DND-41 (cell line): ENCODE measurements around the gene GAST.

ENCODE experiments used
- ATAC-seq: fragments of 200-7000 bp; cut with Tn5 transposase; 3 replicates; pipeline ENCODE4 v1.9.1; 2021; ENCODE audit warnings: low read depth; ENCODE audit not compliant: insufficient read depth
- DNase-seq: peaks from one replicate; pipeline ENCODE4 v3.0.0-alpha.2; 2020
- H2AFZ ChIP-seq: 2 replicates; pipeline ENCODE4 v1.6.0; 2012; ENCODE audit warnings: low read depth, low read length
- H3K27ac ChIP-seq: 2 replicates; pipeline ENCODE4 v1.5.1; 2012; ENCODE audit warnings: low read length, inconsistent platforms
- H3K27me3 ChIP-seq: fragments of 200-600 bp; sonication (generic); 2 replicates; pipeline ENCODE4 v1.6.0; 2012; ENCODE audit warnings: low read length, mild to moderate bottlenecking, inconsistent platforms; ENCODE audit not compliant: insufficient read depth, poor library complexity
- H3K36me3 ChIP-seq: 2 replicates; pipeline ENCODE4 v1.5.1; 2012; ENCODE audit warnings: low read length, inconsistent platforms; ENCODE audit not compliant: insufficient read depth
- H3K4me1 ChIP-seq: 2 replicates; pipeline ENCODE4 v1.5.1; 2012; ENCODE audit warnings: mild to moderate bottlenecking, low read length; ENCODE audit not compliant: insufficient read depth
- H3K4me2 ChIP-seq: 2 replicates; pipeline ENCODE4 v1.6.0; 2012; ENCODE audit warnings: mild to moderate bottlenecking, moderate library complexity, low read length, inconsistent platforms; ENCODE audit not compliant: insufficient read depth
- H3K4me3 ChIP-seq, 2 experiments: fragments of 200-600 bp in 1 of 2; shearing (Covaris generic) in 1 of 2; 2 replicates each; pipeline ENCODE4 v1.5.1; 2012 to 2016; ENCODE audit warnings: inconsistent platforms in 2 of 2, low read length in 2 of 2, mild to moderate bottlenecking in 2 of 2, low read depth in 1 of 2, moderate library complexity in 1 of 2
- H3K79me2 ChIP-seq: 2 replicates; pipeline ENCODE4 v1.6.0; 2012; ENCODE audit warnings: low read length, inconsistent platforms; ENCODE audit not compliant: insufficient read depth
- H3K9ac ChIP-seq: 2 replicates; pipeline ENCODE4 v1.6.0; 2012; ENCODE audit warnings: low read depth, mild to moderate bottlenecking, inconsistent platforms, low read length, moderate library complexity
- H3K9me3 ChIP-seq: 2 replicates; pipeline ENCODE4 v1.5.1; 2012; ENCODE audit warnings: low read length, moderate library complexity, mild to moderate bottlenecking, inconsistent platforms; ENCODE audit not compliant: insufficient read depth, severe bottlenecking
- H4K20me1 ChIP-seq: 2 replicates; pipeline ENCODE4 v1.6.0; 2012; ENCODE audit warnings: low read length; ENCODE audit not compliant: insufficient read depth
- CTCF ChIP-seq: IDR thresholded peaks from 2 replicates; pipeline ENCODE4 v1.5.1; 2012; ENCODE audit warnings: borderline replicate concordance, low read length, moderate library complexity, mild to moderate bottlenecking; ENCODE audit not compliant: poor library complexity, severe bottlenecking; ENCODE audit errors: extremely low read depth
- EZH2 ChIP-seq: IDR thresholded peaks from 3 replicates; pipeline ENCODE4 v1.6.1; 2012; ENCODE audit warnings: borderline replicate concordance, low read depth, mild to moderate bottlenecking, moderate library complexity, low read length, inconsistent platforms; ENCODE audit not compliant: severe bottlenecking

GAST gene

GRCh38 chr17:41722231-41722630 lies 10.1 kb downstream of the GAST start:
- no peak overlapping the region for H2AFZ ChIP-seq
- peaks cover 6% of the 10 kb centered on the region for H3K27me3 ChIP-seq
- no peak overlapping the region for H3K4me2 ChIP-seq
- TF ChIP-seq EZH2 (no peak), CTCF (no peak)
- ATAC-seq (no peak), DNase-seq (no peak)
- H3K4me3 ChIP-seq = no peak overlapping the region
- no peak overlapping the region for H3K9ac ChIP-seq
- H3K9me3 ChIP-seq = no peaks in the 10 kb centered on the region
- H3K36me3 ChIP-seq = no peaks in the 10 kb centered on the region
- H3K27ac ChIP-seq = no peak overlapping the region
- H3K79me2 ChIP-seq = no peaks in the 10 kb centered on the region
- no peaks in the 10 kb centered on the region for H3K4me1 ChIP-seq
- H4K20me1 ChIP-seq = 0 out of 2 replicates have a peak, but pooled peaks cover 2% of the 10 kb centered on the region

GRCh38 chr17:41723801-41724475 lies 11.8 kb downstream of the GAST start:
- no peak overlapping the region for H3K27ac ChIP-seq
- H3K9me3 ChIP-seq = no peaks in the 10 kb centered on the region
- ATAC-seq = no peak
- no peaks in the 10 kb centered on the region for H3K27me3 ChIP-seq
- no peak overlapping the region for H2AFZ ChIP-seq
- DNase-seq = no peak
- H3K36me3 ChIP-seq = no peaks in the 10 kb centered on the region
- 0 out of 2 replicates have a peak, but pooled peaks cover 2% of the 10 kb centered on the region for H4K20me1 ChIP-seq
- H3K9ac ChIP-seq = no peak overlapping the region
- H3K4me1 ChIP-seq = no peaks in the 10 kb centered on the region
- no peak overlapping the region for H3K4me3 ChIP-seq
- TF ChIP-seq EZH2 = no peak
- no peak for TF ChIP-seq CTCF
- H3K79me2 ChIP-seq = no peaks in the 10 kb centered on the region
- no peak overlapping the region for H3K4me2 ChIP-seq

GRCh38 chr17:41724476-41725050 lies 12.4 kb downstream of the GAST start:
- H3K27ac ChIP-seq = no peak overlapping the region

More at GRCh38 chr17:41724476-41725050, 12.4 kb downstream of the GAST start:
- ATAC-seq = no peak
- no peak overlapping the region for H3K4me2 ChIP-seq
- H2AFZ ChIP-seq = no peak overlapping the region
- no peaks in the 10 kb centered on the region for H3K4me1 ChIP-seq
- TF ChIP-seq CTCF (no peak), EZH2 (no peak)
- no peaks in the 10 kb centered on the region for H3K79me2 ChIP-seq
- H3K4me3 ChIP-seq = no peak overlapping the region
- H3K9ac ChIP-seq = no peak overlapping the region
- no peak for DNase-seq
- no peaks in the 10 kb centered on the region for H3K9me3 ChIP-seq
- H4K20me1 ChIP-seq = 0 out of 2 replicates have a peak, but pooled peaks cover 2% of the 10 kb centered on the region
- no peaks in the 10 kb centered on the region for H3K27me3 ChIP-seq
- no peaks in the 10 kb centered on the region for H3K36me3 ChIP-seq
